ACC112 (cell line): ENCODE results near the gene RPL31.

Experiments
- H2AFZ ChIP-seq: fragments of 200-600 bp; sonication (generic); one replicate; pipeline ENCODE4 v1.6.0; 2017; ENCODE audit warnings: antibody characterized with exemption, low read length; ENCODE audit not compliant: unreplicated experiment
- H3K27ac ChIP-seq: fragments of 200-600 bp; sonication (generic); 2 replicates; pipeline ENCODE4 v1.5.1; 2014; ENCODE audit warnings: low read depth, mild to moderate bottlenecking, antibody characterized with exemption, low read length, moderate library complexity
- H3K27me3 ChIP-seq: fragments of 200-600 bp; sonication (generic); 2 replicates; pipeline ENCODE4 v1.6.1; 2014; ENCODE audit warnings: mild to moderate bottlenecking, antibody characterized with exemption, low read length, moderate library complexity, mixed read lengths; ENCODE audit not compliant: insufficient read depth
- H3K36me3 ChIP-seq: fragments of 200-600 bp; sonication (generic); 2 replicates; pipeline ENCODE4 v1.6.1; 2016; ENCODE audit warnings: mild to moderate bottlenecking, antibody characterized with exemption, low read length, moderate library complexity, mixed read lengths; ENCODE audit not compliant: insufficient read depth
- H3K4me1 ChIP-seq: fragments of 200-600 bp; sonication (generic); one replicate; pipeline ENCODE4 v1.6.1; 2016; ENCODE audit warnings: low read length, mixed read lengths; ENCODE audit not compliant: insufficient read depth, unreplicated experiment, control insufficient read depth
- H3K4me3 ChIP-seq: fragments of 200-600 bp; sonication (generic); 2 replicates; pipeline ENCODE4 v1.5.1; 2014; ENCODE audit warnings: mild to moderate bottlenecking, low read depth, low read length
- H3K79me2 ChIP-seq: fragments of 200-600 bp; sonication (generic); one replicate; pipeline ENCODE4 v1.6.0; 2016; ENCODE audit warnings: low read length; ENCODE audit not compliant: control insufficient read depth, unreplicated experiment, insufficient read depth

RPL31 gene

GRCh38 chr2:101012054-101012705 lies 10.1 kb downstream of the RPL31 start:
- H2AFZ ChIP-seq: no peak overlapping the region
- H3K27me3 ChIP-seq: no peaks in the 10 kb centered on the region
- H3K27ac ChIP-seq: peak overlapping the region; percentile 14
- peaks cover 3% of the 10 kb centered on the region for H3K4me1 ChIP-seq
- H3K4me3 ChIP-seq: no peak overlapping the region
- peaks cover 4% of the 10 kb centered on the region for H3K79me2 ChIP-seq
- peaks cover 42% of the 10 kb centered on the region for H3K36me3 ChIP-seq

- H2AFZ ChIP-seq: no peak overlapping the region
- H3K27me3 ChIP-seq: no peaks in the 10 kb centered on the region
- H3K36me3 ChIP-seq: peaks cover 36% of the 10 kb centered on the region
- peak overlapping the region; percentile 14 for H3K27ac ChIP-seq
- no peak overlapping the region for H3K4me3 ChIP-seq
- peaks cover 3% of the 10 kb centered on the region for H3K4me1 ChIP-seq
- peaks cover 4% of the 10 kb centered on the region for H3K79me2 ChIP-seq
Observed at GRCh38 chr2:101012706-101013181, 10.7 kb downstream of the RPL31 start.

DNA sequence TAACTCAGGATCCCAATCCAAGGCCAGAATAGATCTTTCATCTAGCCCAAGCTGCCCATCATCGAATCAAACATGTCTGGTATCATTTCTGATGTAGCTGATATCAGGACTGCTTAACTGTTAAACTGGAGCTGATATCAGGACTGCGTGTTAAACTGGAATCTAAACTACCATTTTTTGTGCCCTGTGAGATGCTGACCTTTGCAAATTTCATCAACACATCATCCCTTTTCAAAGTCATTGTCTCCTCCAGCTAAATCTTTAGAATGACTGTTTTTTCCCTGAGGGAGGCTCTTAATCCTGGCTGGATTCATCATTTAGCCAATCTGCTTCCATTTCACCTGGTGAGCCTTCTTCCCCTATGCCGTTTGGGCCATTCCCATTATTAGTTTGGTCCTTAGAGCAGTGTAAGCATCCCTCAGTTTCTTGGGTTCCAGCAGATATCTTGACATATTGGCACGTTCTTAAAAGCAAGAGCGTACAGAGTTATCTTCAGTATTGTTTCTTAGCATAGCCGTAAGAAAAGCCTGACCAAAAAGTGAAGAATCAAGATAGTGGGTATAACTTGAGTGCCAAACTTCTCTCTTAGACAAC lies 12.3 kb downstream of the RPL31 start:
- Histone ChIP-seq H2AFZ (no peak overlapping the region), H3K4me1 (no peaks in the 10 kb centered on the region)

GRCh38 chr2:101017371-101017770 lies 15.3 kb downstream of the RPL31 start:
- H3K36me3 ChIP-seq: peaks cover 39% of the 10 kb centered on the region
- no peaks in the 10 kb centered on the region for H3K79me2 ChIP-seq
- H3K27ac ChIP-seq: no peak overlapping the region
- no peak overlapping the region for H3K4me3 ChIP-seq
- no peak overlapping the region for H2AFZ ChIP-seq
- H3K4me1 ChIP-seq: no peaks in the 10 kb centered on the region
- H3K27me3 ChIP-seq: no peaks in the 10 kb centered on the region

More for the DNA sequence above, 12.3 kb downstream of the RPL31 start:
- no peaks in the 10 kb centered on the region for H3K27me3 ChIP-seq
- no peak overlapping the region for H3K4me3 ChIP-seq
- H3K27ac ChIP-seq: no peak overlapping the region
- no peaks in the 10 kb centered on the region for H3K79me2 ChIP-seq
- H3K36me3 ChIP-seq: peaks cover 36% of the 10 kb centered on the region

DNA sequence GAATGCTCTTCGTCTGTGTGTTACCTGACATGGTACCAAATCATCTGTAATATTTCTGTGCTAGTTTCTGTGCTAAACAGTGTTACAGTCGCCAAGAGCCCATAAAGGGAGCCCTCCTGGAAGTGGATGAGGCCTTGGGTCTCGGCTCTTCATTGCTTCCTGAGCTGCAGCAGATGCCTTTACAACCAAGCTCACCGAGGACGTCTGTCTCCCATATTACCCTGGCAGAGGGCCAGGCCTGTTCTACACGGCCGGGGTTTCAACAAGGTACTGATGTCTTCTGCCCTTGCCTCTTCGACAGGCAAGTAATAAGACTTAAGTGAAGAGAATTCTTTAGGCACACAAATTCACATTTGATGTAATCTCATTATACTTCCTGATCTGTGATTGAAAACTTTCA lies 16.8 kb downstream of the RPL31 start:
- Histone ChIP-seq H3K27ac (no peak overlapping the region), H3K36me3 (peaks cover 31% of the 10 kb centered on the region)

DNA sequence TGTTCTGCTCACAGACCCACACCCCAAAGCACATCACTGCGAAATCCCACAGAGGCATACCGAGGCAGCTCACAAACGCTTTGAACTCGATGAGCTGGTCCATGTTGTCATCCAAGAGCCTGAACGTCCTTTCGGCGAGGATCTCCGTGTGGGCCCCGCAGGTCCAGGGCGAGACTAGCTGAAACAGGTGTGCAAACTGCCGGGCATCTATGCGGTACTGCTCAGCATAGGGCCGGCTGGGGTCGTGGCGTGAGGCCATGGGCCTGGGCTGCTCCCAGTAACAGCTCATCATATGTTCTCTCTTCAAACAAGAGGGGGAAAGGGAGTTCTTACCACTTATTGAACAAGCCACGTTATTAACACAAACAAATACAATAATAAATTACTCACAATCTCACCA lies 20.1 kb downstream of the RPL31 start:
- Histone ChIP-seq H3K36me3 (peaks cover 24% of the 10 kb centered on the region), H3K4me1 (no peaks in the 10 kb centered on the region), H2AFZ (no peak overlapping the region), H3K79me2 (no peaks in the 10 kb centered on the region), H3K4me3 (no peak overlapping the region), H3K27ac (no peak overlapping the region), H3K27me3 (no peaks in the 10 kb centered on the region)

More for the DNA sequence above, 16.8 kb downstream of the RPL31 start:
- Histone ChIP-seq H3K4me1 (no peaks in the 10 kb centered on the region), H3K79me2 (no peaks in the 10 kb centered on the region), H3K4me3 (no peak overlapping the region), H2AFZ (no peak overlapping the region), H3K27me3 (no peaks in the 10 kb centered on the region)

DNA sequence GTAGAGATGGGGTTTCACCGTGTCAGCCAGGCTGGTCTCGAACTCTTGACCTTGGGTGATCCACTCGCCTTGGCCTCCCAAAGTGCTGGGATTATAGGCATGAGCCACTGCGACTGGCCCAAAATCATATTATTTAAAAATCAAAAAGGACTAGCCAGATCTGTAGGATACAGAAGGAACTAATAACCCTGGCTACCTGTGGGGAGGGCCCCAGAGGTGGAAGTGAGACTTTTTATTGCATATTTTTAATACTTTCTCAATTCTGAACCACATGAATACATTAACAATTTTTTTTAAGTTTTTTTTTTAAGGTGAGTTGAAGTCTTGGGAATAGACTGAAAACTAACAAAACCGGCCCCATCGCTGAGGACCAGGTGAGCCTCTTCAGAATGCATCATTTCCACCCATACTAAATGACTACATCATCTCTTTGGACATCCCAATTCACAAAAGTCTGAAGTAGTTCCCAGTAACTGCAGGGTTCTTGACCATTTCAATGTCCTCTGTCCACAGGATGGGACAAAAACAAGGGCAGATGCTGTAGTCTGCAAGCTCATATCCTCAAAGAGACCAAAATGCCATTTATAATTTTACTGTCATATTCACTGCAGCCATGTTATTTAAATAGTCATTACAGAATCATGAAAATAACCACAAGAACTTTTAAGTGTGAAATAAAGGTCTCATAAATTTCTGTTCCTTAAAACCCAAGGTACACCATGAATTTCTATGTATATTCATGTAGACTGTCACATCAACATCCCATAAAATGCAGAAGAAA lies 21.4 kb downstream of the RPL31 start:
- Histone ChIP-seq H3K36me3 (peaks cover 24% of the 10 kb centered on the region), H3K79me2 (no peaks in the 10 kb centered on the region)

DNA sequence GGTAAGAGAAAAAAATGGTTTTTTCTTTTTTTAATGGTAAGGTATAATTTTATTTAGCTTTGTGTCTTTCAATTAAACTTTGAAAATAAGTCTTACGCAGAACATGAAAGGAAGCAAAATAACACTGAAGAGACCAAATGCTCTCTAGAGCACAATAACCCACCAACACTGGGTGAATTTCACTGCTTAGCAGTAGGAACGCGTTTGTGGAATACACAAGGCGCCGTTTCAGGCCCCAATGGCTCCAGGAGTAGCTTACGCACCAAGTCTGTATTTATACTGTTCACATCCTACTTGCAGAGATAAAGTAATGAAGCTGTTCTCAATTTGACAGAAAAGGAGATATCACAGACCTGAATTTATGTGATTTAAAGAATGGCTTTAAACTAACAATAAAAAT lies 23.5 kb downstream of the RPL31 start:
- H3K4me1 ChIP-seq: no peaks in the 10 kb centered on the region
- H3K27ac ChIP-seq: no peak overlapping the region
- no peak overlapping the region for H3K4me3 ChIP-seq
- no peaks in the 10 kb centered on the region for H3K27me3 ChIP-seq
- no peaks in the 10 kb centered on the region for H3K79me2 ChIP-seq
- H3K36me3 ChIP-seq: peaks cover 22% of the 10 kb centered on the region
- H2AFZ ChIP-seq: no peak overlapping the region

More for the DNA sequence above, 21.4 kb downstream of the RPL31 start:
- no peak overlapping the region for H3K4me3 ChIP-seq
- no peak overlapping the region for H2AFZ ChIP-seq
- H3K27ac ChIP-seq: no peak overlapping the region
- H3K27me3 ChIP-seq: no peaks in the 10 kb centered on the region
- H3K4me1 ChIP-seq: no peaks in the 10 kb centered on the region

GRCh38 chr2:101026253-101026701 lies 24.2 kb downstream of the RPL31 start:
- Histone ChIP-seq H3K4me1 (no peaks in the 10 kb centered on the region), H2AFZ (no peak overlapping the region), H3K79me2 (no peaks in the 10 kb centered on the region), H3K36me3 (peaks cover 28% of the 10 kb centered on the region), H3K4me3 (no peak overlapping the region), H3K27ac (no peak overlapping the region), H3K27me3 (no peaks in the 10 kb centered on the region)

- H3K36me3 ChIP-seq: peaks cover 27% of the 10 kb centered on the region
- no peaks in the 10 kb centered on the region for H3K79me2 ChIP-seq
- no peaks in the 10 kb centered on the region for H3K4me1 ChIP-seq
- H3K4me3 ChIP-seq: no peak overlapping the region
- no peak overlapping the region for H3K27ac ChIP-seq
- no peak overlapping the region for H2AFZ ChIP-seq
- H3K27me3 ChIP-seq: no peaks in the 10 kb centered on the region
Observed at GRCh38 chr2:101026923-101027469, 24.9 kb downstream of the RPL31 start.
